GM12892 (cell line): ENCODE measurements around the gene ADAMTS12.

Source experiments
- POLR2A ChIP-seq: IDR thresholded peaks from 2 replicates; pipeline ENCODE4 v1.6.1; 2011; ENCODE audit warnings: low read depth, low read length, control low read depth
- POLR2AphosphoS5 ChIP-seq: IDR thresholded peaks from 2 replicates; pipeline ENCODE4 v1.6.1; 2011; ENCODE audit warnings: low read depth, low read length, control low read depth

DNA sequence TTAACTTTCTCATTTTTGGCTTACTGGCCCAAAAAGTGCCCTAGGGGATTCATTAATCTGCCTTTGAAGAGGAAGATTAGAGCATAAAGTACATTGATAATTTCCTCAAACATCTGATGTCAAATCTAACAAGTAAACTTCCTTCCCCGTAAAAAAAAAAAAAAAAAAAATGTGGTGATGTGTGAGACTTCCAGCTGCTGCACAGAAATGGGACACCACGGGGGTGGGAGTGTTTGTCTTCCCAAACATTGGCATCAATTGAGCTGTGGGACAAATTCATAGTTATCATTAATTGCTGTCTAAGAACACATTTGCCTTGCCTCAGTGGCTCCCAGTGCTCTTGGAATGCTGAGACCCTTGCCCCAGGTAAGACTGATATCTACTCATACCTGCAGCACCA lies 149.6 kb downstream of the ADAMTS12 start:
- TF ChIP-seq POLR2AphosphoS5 (no peak), POLR2A (no peak)
